ENCODE measurements around the gene NUBP2.

NUBP2 gene

DNA sequence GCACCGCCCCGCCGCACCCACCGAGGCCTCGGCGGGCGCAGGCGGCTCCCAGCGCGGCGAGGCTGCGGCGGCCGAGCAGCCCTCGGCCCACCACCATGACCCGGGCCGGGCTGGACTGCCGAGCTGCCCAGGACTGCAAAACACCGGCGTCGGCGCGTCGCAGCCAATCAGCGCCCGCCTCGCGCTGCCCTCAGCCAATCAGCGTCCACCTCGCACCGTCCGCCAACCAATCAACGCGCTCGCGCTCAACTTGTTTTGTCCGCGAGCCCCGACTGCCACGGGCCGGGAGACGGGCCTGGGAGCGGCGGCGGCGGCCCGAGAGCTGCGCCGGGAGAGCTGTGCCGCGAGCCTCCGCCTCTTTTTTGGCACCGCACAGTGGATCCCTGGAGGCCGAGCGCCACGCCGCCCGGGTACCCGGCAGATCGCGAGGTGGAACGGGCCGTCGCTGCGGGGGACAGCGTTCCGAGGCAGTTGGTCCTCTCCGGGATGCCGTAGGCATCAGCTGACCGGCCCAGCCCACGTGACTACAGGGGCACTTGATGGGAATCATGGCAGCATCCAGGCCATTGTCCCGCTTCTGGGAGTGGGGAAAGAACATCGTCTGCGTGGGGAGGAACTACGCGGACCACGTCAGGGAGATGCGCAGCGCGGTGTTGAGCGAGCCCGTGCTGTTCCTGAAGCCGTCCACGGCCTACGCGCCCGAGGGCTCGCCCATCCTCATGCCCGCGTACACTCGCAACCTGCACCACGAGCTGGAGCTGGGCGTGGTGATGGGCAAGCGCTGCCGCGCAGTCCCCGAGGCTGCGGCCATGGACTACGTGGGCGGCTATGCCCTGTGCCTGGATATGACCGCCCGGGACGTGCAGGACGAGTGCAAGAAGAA is 44.2 kb downstream of the NUBP2 start, which contains the start of the genes FAHD1 and HAGH:
Gene FAHD1 (plus strand): TSS at position 516 of the 883 bp plus-strand sequence. CDS start 33 bp downstream, at position 549.
Gene HAGH (minus strand): TSS at position 135 of the 883 bp plus-strand sequence. CDS start 38 bp downstream, at position 97.
- TF ChIP-seq, protein P1, sequence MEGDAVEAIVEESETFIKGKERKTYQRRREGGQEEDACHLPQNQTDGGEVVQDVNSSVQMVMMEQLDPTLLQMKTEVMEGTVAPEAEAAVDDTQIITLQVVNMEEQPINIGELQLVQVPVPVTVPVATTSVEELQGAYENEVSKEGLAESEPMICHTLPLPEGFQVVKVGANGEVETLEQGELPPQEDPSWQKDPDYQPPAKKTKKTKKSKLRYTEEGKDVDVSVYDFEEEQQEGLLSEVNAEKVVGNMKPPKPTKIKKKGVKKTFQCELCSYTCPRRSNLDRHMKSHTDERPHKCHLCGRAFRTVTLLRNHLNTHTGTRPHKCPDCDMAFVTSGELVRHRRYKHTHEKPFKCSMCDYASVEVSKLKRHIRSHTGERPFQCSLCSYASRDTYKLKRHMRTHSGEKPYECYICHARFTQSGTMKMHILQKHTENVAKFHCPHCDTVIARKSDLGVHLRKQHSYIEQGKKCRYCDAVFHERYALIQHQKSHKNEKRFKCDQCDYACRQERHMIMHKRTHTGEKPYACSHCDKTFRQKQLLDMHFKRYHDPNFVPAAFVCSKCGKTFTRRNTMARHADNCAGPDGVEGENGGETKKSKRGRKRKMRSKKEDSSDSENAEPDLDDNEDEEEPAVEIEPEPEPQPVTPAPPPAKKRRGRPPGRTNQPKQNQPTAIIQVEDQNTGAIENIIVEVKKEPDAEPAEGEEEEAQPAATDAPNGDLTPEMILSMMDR (IDR thresholded peaks at IDR 0.05; ENCODE audit: unreplicated experiment in 3 of 3), result no peak
- Mint-ChIP-seq H3K27ac (peak within 1 kb of the TSS; percentile 37 to 91 (median 90)), H3K36me3 (ENCODE audit: low read depth) (peaks cover 11% of the 10 kb centered on the region), H3K9me3 (no peaks in the 10 kb centered on the region), H3K4me1 (peaks cover 24% of the 10 kb centered on the region), H3K27me3 (ENCODE audit: low read depth) (peaks cover 3% of the 10 kb centered on the region), H3K4me3 (peak within 1 kb of the TSS; percentile 93 to 97 (median 93))

DNA sequence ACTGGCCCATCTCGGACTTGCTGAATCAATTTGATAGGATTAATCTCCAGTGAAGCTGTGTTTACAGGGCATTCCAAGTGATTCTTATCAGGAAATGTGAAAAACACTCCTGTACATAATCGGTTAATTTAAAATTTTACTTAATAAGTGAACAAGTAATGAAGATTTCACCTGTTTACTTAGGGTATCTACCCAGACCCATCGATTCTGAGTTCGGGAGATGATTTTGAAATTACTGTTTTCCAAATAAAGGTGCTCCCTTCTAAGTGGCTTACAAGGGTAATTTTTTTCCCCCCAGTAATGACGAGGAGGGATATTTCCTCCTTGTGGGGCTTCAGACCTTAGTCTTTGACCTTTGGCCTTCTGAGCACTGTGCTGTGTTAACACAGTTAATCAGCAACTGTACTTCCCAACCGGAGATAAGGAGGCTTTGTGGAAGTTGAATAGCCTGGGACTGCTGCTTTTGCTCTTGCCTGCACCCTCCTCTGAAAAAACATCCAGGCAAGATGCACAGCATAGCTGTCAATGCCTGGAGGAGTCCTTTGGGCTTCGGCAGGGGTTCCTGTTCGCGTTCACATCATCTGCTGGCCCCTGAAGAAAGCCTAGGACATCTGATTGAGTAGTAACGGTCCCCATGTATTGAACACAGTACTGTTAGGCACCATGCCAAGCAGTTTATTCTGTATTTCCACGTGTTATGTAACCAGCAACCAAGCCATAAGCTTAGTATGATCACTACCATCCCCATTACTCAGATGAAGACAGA is 46.1 kb downstream of the NUBP2 start:
- peak overlapping the region; percentile 87 to 93 (median 87) for H3K4me3 Mint-ChIP-seq
- H3K4me1 Mint-ChIP-seq, result peaks cover 24% of the 10 kb centered on the region
- peaks cover 15% of the 10 kb centered on the region for H3K36me3 Mint-ChIP-seq (ENCODE audit: low read depth)
- TF ChIP-seq, protein P1 (IDR thresholded peaks at IDR 0.05; ENCODE audit: unreplicated experiment in 3 of 3), result no peak
- H3K9me3 Mint-ChIP-seq, result no peaks in the 10 kb centered on the region
- H3K27ac Mint-ChIP-seq, result peak overlapping the region in 2 of 3 experiments; percentile 14 to 87
- peaks cover 3% of the 10 kb centered on the region for H3K27me3 Mint-ChIP-seq (ENCODE audit: low read depth)

DNA sequence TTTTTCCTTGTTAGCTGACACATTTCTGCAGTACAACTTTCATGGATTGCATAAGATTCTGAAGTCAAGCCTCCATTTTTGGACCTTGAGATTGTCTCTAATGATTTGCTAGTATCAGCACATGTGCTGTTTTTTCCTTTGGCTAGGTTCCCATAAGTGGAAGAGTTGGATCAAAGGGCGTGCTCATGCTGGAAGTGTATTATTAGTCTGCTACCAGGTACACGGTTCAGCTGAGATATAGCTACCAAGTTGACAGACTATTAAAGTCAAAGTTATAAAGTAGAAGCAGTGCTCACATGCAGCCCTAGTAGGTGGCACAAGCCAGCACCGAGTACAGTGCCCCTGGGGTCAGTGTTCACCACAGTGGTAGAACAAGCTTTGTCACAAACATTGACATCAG is 47.5 kb downstream of the NUBP2 start:
- Mint-ChIP-seq H3K27me3 (ENCODE audit: low read depth) (peaks cover 3% of the 10 kb centered on the region), H3K9me3 (no peaks in the 10 kb centered on the region), H3K27ac (peak overlapping the region in 2 of 3 experiments; percentile 20 to 54), H3K4me3 (peak overlapping the region; percentile 42 to 63 (median 52)), H3K36me3 (ENCODE audit: low read depth) (peaks cover 15% of the 10 kb centered on the region), H3K4me1 (peaks cover 18% of the 10 kb centered on the region)
- TF ChIP-seq, protein P1 (IDR thresholded peaks at IDR 0.05; ENCODE audit: unreplicated experiment in 3 of 3), result no peak

DNA sequence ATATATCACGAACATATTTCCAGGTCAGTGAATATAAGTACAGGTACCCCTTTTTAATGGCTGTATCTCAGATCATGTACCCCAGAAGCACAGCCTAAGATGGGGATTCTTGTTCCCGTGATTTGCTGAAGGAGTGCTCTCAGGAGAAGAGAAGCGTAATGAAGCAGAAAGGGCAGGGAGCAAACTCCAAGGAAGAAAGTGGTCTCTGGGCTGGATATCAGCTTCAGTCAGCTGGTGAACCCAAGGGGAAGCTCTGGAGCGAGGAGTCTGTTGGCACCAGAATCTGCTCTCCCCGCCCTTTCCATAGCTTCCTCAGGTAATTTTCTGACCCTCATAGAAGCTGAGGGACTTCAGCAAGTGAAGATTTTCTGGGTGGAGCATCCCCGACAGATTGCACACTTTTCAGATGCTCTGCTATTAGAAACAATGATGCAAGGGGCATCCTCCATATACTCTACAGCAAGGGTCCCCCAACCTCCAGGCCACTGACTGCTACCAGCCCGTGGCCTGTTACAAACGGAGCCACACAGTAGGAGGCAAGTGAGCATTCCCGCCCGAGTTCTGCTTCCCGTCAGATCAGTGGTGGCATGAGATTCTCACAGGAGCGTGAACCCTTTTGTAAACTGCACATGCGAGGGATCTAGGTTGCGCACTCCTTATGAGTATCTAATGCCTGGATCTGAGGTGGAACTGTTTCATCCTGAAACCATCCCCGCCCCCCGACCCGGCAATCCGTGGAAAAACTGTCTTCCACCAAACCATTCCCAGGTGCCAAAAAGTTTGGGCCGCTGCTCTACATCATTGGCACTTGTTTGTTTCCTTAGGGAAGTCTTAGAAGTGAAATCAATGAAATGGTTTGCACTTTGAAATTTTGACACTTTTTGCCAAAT is 48.7 kb downstream of the NUBP2 start:
- H3K27me3 Mint-ChIP-seq (ENCODE audit: low read depth), result peaks cover 3% of the 10 kb centered on the region
- H3K36me3 Mint-ChIP-seq (ENCODE audit: low read depth), result peaks cover 15% of the 10 kb centered on the region

More for the DNA sequence above, 48.7 kb downstream of the NUBP2 start:
- H3K4me1 Mint-ChIP-seq, result peaks cover 18% of the 10 kb centered on the region
- H3K9me3 Mint-ChIP-seq, result no peaks in the 10 kb centered on the region
- TF ChIP-seq, protein P1 (IDR thresholded peaks at IDR 0.05; ENCODE audit: unreplicated experiment in 3 of 3), result no peak
- peak overlapping the region in 2 of 3 experiments; percentile 11 to 33 for H3K27ac Mint-ChIP-seq
- peak overlapping the region in 2 of 3 experiments; percentile 40 to 61 for H3K4me3 Mint-ChIP-seq

Data from nephron (organoid).